ENCODE measurements around the gene ICA1. TPM values are rescaled to one million over a fixed set of nuclear protein-coding genes. Genes with fewer than 3 reads are reported as not detected.

Gene ICA1
- total RNA-seq, 1 experiment from 2014 or later = 28.8 TPM

GRCh38 chr7:8232999-8233847, 28.7 kb downstream of the ICA1 start:
- WGBS (ENCODE audit: extremely low coverage, insufficient read length, low lambda C conversion rate) = no CpG with 5 or more reads among the region's 8 CpGs

More at GRCh38 chr7:8232999-8233847, 28.7 kb downstream of the ICA1 start:
- Histone ChIP-seq H2AFZ (ENCODE audit: low read length) (no peak overlapping the region), H2BK12ac (ENCODE audit: insufficient read length, low read depth, low read length) (no peak overlapping the region), H4K5ac (ENCODE audit: insufficient read length, low read depth, low read length) (no peak overlapping the region), H3K4me2 (ENCODE audit: insufficient read depth, insufficient read length, low read length) (no peak overlapping the region), H4K8ac (replicated peaks; ENCODE audit: insufficient read length, low read depth, low read length) (no peak overlapping the region), H3K14ac (ENCODE audit: insufficient read depth, low read length) (no peak overlapping the region), H3K4ac (ENCODE audit: low read depth, low read length) (no peak overlapping the region), H3T11ph (ENCODE audit: low read length) (no peak overlapping the region), H3K23me2 (ENCODE audit: insufficient read length, low read depth, low read length, poor library complexity, severe bottlenecking) (no peaks in the 10 kb centered on the region), H4K20me1 (ENCODE audit: control insufficient read depth, insufficient read depth, insufficient read length) (no peaks in the 10 kb centered on the region), H3K27ac (ENCODE audit: insufficient read length, low read depth, low read length) (no peak overlapping the region), H4K91ac (ENCODE audit: insufficient read length, low read depth, low read length) (no peak overlapping the region), H2BK15ac (ENCODE audit: low read depth, low read length) (no peak overlapping the region), H3K18ac (ENCODE audit: insufficient read length, low read depth, low read length) (no peak overlapping the region), H3K9me3 (ENCODE audit: control insufficient read depth, low read depth, low read length) (no peaks in the 10 kb centered on the region), H2BK120ac (ENCODE audit: low read depth, low read length, poor library complexity, severe bottlenecking) (no peak overlapping the region), H3K79me2 (ENCODE audit: insufficient read depth, low read length) (no peaks in the 10 kb centered on the region), H3K56ac (ENCODE audit: insufficient read length, low read depth, low read length) (no peak overlapping the region), H3K4me1 (ENCODE audit: insufficient read depth, low read length) (no peaks in the 10 kb centered on the region), H3K9ac (ENCODE audit: extremely low read depth, insufficient read length, low read length) (no peak overlapping the region), H3K79me1 (ENCODE audit: insufficient read depth, low read depth, low read length, poor library complexity, severe bottlenecking) (no peaks in the 10 kb centered on the region), H3K23ac (ENCODE audit: insufficient read length, low read depth, low read length) (no peak overlapping the region), H3K27me3 (ENCODE audit: insufficient read depth, low read length) (no peaks in the 10 kb centered on the region), H2AK5ac (ENCODE audit: insufficient read length, low read length) (no peak overlapping the region), H2BK5ac (ENCODE audit: insufficient read length, low read length) (no peak overlapping the region), H2BK20ac (ENCODE audit: low read depth, low read length, poor library complexity, severe bottlenecking) (no peak overlapping the region)
- no peak for DNase-seq
- Mint-ChIP-seq H3K4me3 (no peak overlapping the region), H3K36me3 (ENCODE audit: insufficient read depth in 1 of 3, low read depth in 3 of 3) (peaks cover 0 to 2% (median 0%) of the 10 kb centered on the region in 3 experiments; a peak in 1 of 7 replicates), H3K27ac (peak overlapping the region in 2 of 3 experiments; percentile 0 to 29; a peak in 2 of 7 replicates), H3K9me3 (no peaks in the 10 kb centered on the region), H3K4me1 (no peaks in the 10 kb centered on the region), H3K27me3 (ENCODE audit: low read depth) (no peaks in the 10 kb centered on the region)
- TF ChIP-seq, protein P1, sequence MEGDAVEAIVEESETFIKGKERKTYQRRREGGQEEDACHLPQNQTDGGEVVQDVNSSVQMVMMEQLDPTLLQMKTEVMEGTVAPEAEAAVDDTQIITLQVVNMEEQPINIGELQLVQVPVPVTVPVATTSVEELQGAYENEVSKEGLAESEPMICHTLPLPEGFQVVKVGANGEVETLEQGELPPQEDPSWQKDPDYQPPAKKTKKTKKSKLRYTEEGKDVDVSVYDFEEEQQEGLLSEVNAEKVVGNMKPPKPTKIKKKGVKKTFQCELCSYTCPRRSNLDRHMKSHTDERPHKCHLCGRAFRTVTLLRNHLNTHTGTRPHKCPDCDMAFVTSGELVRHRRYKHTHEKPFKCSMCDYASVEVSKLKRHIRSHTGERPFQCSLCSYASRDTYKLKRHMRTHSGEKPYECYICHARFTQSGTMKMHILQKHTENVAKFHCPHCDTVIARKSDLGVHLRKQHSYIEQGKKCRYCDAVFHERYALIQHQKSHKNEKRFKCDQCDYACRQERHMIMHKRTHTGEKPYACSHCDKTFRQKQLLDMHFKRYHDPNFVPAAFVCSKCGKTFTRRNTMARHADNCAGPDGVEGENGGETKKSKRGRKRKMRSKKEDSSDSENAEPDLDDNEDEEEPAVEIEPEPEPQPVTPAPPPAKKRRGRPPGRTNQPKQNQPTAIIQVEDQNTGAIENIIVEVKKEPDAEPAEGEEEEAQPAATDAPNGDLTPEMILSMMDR (conservative IDR thresholded peaks at IDR 0.05) = no peak

All from H9 (cell line).